H1 (cell line): ENCODE results near the gene GALP. TPM values are rescaled to one million over a fixed set of nuclear protein-coding genes. Genes with fewer than 3 reads are reported as not detected.

ENCODE experiments used
- YY1 ChIP-seq: IDR thresholded peaks from 2 replicates; pipeline ENCODE4 v1.6.1; 2011; ENCODE audit warnings: low read depth, mild to moderate bottlenecking, low read length
- polyA plus RNA-seq, 7 experiments: library from polyadenylated mRNA; depleted of rRNA in 3 of 7; stranded (reverse) in 5 of 7; unstranded in 2 of 7; fragments of >200 nt in 5 of 7; fragments of 200-250 nt in 2 of 7; gene quantifications; 1 replicate in 5 of 7; 2 replicates in 1 of 7; 4 replicates in 1 of 7; pipeline versions ENCODE4 v1.2.1 to v1.2.3, GENCODE V29; 2011 to 2013; ENCODE audit warnings: missing spikeins in 2 of 7, mixed read lengths in 2 of 7
- total RNA-seq: library from RNA; stranded (reverse); fragmentation: NEBNext Ultra II Directional; extraction: Animal tissue kit (Norgen Biotek cat#: 25700); gene quantifications from 2 replicates; pipeline ENCODE4 v1.2.1, GENCODE V29; 2021
- TF ChIP-seq, protein P1 (sequence below): IDR thresholded peaks from 2 replicates; pipeline ENCODE4 v1.6.1; 2011; ENCODE audit warnings: low read length, improper control_type of control experiment
- TF ChIP-seq, protein P2 (sequence below): fragments of 300-600 bp; sonication (generic); IDR thresholded peaks from 2 replicates; pipeline ENCODE4 v1.7.1; 2012; ENCODE audit warnings: low read length, moderate library complexity, mild to moderate bottlenecking, inconsistent platforms; ENCODE audit not compliant: insufficient replicate concordance

The GALP gene
- total and polyA plus RNA-seq, 2 of the 8 experiments (the other 6 are each of a cell fraction or from before 2014, with no cell fraction given): 0.14 TPM; not detected in 1

DNA sequence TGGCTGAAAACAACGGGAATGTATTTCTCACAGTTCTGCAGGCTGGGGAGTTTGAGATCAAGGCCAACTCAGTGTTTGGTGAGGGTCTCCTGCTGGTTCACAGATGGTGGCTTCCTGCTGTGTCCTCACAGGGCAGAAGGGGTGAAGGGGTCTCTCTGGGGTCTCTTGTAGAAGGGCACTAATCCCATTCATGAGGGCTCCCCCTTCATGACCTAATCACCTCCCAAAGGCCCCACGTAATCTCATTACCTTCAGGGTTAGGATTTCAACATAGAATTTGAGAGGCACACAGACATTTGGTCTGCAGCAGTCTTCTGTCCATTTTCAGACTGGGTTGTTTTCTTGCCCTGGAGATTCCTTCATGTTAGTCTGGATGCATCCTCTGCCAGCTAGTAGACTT is 23.2 kb upstream of the GALP start (continued):
- TF ChIP-seq, protein P1, sequence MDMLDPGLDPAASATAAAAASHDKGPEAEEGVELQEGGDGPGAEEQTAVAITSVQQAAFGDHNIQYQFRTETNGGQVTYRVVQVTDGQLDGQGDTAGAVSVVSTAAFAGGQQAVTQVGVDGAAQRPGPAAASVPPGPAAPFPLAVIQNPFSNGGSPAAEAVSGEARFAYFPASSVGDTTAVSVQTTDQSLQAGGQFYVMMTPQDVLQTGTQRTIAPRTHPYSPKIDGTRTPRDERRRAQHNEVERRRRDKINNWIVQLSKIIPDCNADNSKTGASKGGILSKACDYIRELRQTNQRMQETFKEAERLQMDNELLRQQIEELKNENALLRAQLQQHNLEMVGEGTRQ: no peak
- no peak for TF ChIP-seq YY1
- TF ChIP-seq, protein P2, sequence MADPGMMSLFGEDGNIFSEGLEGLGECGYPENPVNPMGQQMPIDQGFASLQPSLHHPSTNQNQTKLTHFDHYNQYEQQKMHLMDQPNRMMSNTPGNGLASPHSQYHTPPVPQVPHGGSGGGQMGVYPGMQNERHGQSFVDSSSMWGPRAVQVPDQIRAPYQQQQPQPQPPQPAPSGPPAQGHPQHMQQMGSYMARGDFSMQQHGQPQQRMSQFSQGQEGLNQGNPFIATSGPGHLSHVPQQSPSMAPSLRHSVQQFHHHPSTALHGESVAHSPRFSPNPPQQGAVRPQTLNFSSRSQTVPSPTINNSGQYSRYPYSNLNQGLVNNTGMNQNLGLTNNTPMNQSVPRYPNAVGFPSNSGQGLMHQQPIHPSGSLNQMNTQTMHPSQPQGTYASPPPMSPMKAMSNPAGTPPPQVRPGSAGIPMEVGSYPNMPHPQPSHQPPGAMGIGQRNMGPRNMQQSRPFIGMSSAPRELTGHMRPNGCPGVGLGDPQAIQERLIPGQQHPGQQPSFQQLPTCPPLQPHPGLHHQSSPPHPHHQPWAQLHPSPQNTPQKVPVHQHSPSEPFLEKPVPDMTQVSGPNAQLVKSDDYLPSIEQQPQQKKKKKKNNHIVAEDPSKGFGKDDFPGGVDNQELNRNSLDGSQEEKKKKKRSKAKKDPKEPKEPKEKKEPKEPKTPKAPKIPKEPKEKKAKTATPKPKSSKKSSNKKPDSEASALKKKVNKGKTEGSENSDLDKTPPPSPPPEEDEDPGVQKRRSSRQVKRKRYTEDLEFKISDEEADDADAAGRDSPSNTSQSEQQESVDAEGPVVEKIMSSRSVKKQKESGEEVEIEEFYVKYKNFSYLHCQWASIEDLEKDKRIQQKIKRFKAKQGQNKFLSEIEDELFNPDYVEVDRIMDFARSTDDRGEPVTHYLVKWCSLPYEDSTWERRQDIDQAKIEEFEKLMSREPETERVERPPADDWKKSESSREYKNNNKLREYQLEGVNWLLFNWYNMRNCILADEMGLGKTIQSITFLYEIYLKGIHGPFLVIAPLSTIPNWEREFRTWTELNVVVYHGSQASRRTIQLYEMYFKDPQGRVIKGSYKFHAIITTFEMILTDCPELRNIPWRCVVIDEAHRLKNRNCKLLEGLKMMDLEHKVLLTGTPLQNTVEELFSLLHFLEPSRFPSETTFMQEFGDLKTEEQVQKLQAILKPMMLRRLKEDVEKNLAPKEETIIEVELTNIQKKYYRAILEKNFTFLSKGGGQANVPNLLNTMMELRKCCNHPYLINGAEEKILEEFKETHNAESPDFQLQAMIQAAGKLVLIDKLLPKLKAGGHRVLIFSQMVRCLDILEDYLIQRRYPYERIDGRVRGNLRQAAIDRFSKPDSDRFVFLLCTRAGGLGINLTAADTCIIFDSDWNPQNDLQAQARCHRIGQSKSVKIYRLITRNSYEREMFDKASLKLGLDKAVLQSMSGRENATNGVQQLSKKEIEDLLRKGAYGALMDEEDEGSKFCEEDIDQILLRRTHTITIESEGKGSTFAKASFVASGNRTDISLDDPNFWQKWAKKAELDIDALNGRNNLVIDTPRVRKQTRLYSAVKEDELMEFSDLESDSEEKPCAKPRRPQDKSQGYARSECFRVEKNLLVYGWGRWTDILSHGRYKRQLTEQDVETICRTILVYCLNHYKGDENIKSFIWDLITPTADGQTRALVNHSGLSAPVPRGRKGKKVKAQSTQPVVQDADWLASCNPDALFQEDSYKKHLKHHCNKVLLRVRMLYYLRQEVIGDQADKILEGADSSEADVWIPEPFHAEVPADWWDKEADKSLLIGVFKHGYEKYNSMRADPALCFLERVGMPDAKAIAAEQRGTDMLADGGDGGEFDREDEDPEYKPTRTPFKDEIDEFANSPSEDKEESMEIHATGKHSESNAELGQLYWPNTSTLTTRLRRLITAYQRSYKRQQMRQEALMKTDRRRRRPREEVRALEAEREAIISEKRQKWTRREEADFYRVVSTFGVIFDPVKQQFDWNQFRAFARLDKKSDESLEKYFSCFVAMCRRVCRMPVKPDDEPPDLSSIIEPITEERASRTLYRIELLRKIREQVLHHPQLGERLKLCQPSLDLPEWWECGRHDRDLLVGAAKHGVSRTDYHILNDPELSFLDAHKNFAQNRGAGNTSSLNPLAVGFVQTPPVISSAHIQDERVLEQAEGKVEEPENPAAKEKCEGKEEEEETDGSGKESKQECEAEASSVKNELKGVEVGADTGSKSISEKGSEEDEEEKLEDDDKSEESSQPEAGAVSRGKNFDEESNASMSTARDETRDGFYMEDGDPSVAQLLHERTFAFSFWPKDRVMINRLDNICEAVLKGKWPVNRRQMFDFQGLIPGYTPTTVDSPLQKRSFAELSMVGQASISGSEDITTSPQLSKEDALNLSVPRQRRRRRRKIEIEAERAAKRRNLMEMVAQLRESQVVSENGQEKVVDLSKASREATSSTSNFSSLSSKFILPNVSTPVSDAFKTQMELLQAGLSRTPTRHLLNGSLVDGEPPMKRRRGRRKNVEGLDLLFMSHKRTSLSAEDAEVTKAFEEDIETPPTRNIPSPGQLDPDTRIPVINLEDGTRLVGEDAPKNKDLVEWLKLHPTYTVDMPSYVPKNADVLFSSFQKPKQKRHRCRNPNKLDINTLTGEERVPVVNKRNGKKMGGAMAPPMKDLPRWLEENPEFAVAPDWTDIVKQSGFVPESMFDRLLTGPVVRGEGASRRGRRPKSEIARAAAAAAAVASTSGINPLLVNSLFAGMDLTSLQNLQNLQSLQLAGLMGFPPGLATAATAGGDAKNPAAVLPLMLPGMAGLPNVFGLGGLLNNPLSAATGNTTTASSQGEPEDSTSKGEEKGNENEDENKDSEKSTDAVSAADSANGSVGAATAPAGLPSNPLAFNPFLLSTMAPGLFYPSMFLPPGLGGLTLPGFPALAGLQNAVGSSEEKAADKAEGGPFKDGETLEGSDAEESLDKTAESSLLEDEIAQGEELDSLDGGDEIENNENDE: no peak
- TF ChIP-seq, all 59 proteins: peak for 0
